NOMO-1 treated with dmso at 0.1 percent for 144 hours (cell line): Measurements from ENCODE around the gene MAFF.

Source experiments
- DNase-seq: peaks from one replicate; lab custom pipeline; 2025; ENCODE audit not compliant: unreplicated experiment; lab: John Stamatoyannopoulos, UW

Gene MAFF

GRCh38 chr22:38246692-38247091, 44.9 kb downstream of the MAFF start:
- DNase-seq: no peak

- no peak for DNase-seq
These were observed 45.9 kb downstream of the MAFF start for GRCh38 chr22:38247713-38248112.

GRCh38 chr22:38248280-38248679, 46.5 kb downstream of the MAFF start:
- DNase-seq: no peak

- no peak for DNase-seq
These were observed 47.5 kb downstream of the MAFF start for GRCh38 chr22:38249301-38249700.

- no peak for DNase-seq
These were observed 48.2 kb downstream of the MAFF start for GRCh38 chr22:38249803-38250642.

- DNase-seq: no peak
These were observed 49.0 kb downstream of the MAFF start for GRCh38 chr22:38250643-38251340.

- no peak for DNase-seq
These were observed 49.5 kb downstream of the MAFF start for GRCh38 chr22:38251341-38251692.

GRCh38 chr22:38255697-38256096, 53.9 kb downstream of the MAFF start:
- no peak for DNase-seq

GRCh38 chr22:38257181-38257580, 55.4 kb downstream of the MAFF start:
- DNase-seq: no peak

- DNase-seq: no peak
These were observed 56.0 kb downstream of the MAFF start for GRCh38 chr22:38257650-38258250.

- no peak for DNase-seq
These were observed 57.1 kb downstream of the MAFF start for GRCh38 chr22:38258895-38259294.

- DNase-seq: no peak
These were observed 57.6 kb downstream of the MAFF start for GRCh38 chr22:38259370-38259769.

- DNase-seq: no peak
These were observed 59.2 kb downstream of the MAFF start for GRCh38 chr22:38260761-38261681.

GRCh38 chr22:38262051-38262795, 60.4 kb downstream of the MAFF start:
- no peak for DNase-seq

- no peak for DNase-seq
These were observed 62.6 kb downstream of the MAFF start for GRCh38 chr22:38264322-38264843.
